ENCODE measurements around the gene SCN4B. TPM values are rescaled to one million over a fixed set of nuclear protein-coding genes. Genes with fewer than 3 reads are reported as not detected.

Gene SCN4B
- total and polyA plus RNA-seq, 2 donors (not counting 3 experiments of a cell fraction or from before 2014, with no cell fraction given), result 0.06 to 0.13 TPM

- Histone ChIP-seq H3K36me3 (ENCODE audit: control insufficient read depth in 2 of 2, extremely low read depth in 1 of 2, insufficient read depth in 2 of 2, low read length in 2 of 2) (no peaks in the 10 kb centered on the region), H3K4me3 (replicated peaks in 1 of 3; ENCODE audit: insufficient read depth in 1 of 3, low read depth in 1 of 3, low read length in 3 of 3) (no peak overlapping the region), H3K27me3 (ENCODE audit: control insufficient read depth in 2 of 2, insufficient read depth in 2 of 2, low read length in 2 of 2) (peaks cover 0 to 3% of the 10 kb centered on the region in 2 experiments), H2AFZ (ENCODE audit: low read depth, low read length) (no peak overlapping the region), H3K9me3 (replicated peaks; ENCODE audit: control insufficient read depth, insufficient read depth, low read length) (no peaks in the 10 kb centered on the region), H4K20me1 (replicated peaks; ENCODE audit: control insufficient read depth, extremely low read depth, insufficient read depth, low read length) (no peaks in the 10 kb centered on the region), H3K4me2 (ENCODE audit: insufficient read depth, low read length) (no peak overlapping the region), H3K9ac (replicated peaks; ENCODE audit: extremely low read depth, insufficient read depth, low read length) (no peak overlapping the region), H3K9me1 (replicated peaks; ENCODE audit: control insufficient read depth, extremely low read depth, insufficient read depth, low read length) (no peaks in the 10 kb centered on the region), H3K27ac (ENCODE audit: insufficient read depth, low read depth, low read length) (no peak overlapping the region), H3K4me1 (ENCODE audit: control insufficient read depth, extremely low read depth, insufficient read depth, low read length) (no peaks in the 10 kb centered on the region), H3K79me2 (ENCODE audit: control insufficient read depth, insufficient read depth, low read length) (no peaks in the 10 kb centered on the region)
- intact Hi-C loops (cut with micrococcal nuclease), result no loop called here
- dilution Hi-C loops (cut with MboI; ENCODE audit: extremely low pct_ligation_motif_present, low sequenced_read_pairs), result no loop called here
- no peak for FAIRE-seq
- no TSS peak for BruUV-seq (replicated peaks)
- no peak for DNase-seq (ENCODE audit: low read depth, low spot score)
- no peak for TF ChIP-seq CTCF (IDR thresholded peaks at IDR 0.05; ENCODE audit: extremely low read depth in 1 of 2, insufficient read depth in 1 of 2, low read depth in 1 of 2, low read length in 2 of 2)
- TF ChIP-seq EZH2 (IDR thresholded peaks at IDR 0.05; ENCODE audit: borderline replicate concordance, low read depth, low read length, severe bottlenecking), result no peak
- no peak for TF ChIP-seq FOS (IDR thresholded peaks at IDR 0.05; ENCODE audit: borderline replicate concordance, insufficient read depth, low read length)
- TF ChIP-seq, protein P1, sequence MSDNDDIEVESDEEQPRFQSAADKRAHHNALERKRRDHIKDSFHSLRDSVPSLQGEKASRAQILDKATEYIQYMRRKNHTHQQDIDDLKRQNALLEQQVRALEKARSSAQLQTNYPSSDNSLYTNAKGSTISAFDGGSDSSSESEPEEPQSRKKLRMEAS (IDR thresholded peaks at IDR 0.05; ENCODE audit: insufficient read depth, insufficient read length), result no peak
- TF ChIP-seq GATA2 (IDR thresholded peaks at IDR 0.05; ENCODE audit: insufficient read depth, insufficient read length, low read depth, low read length), result no peak
- no peak for TF ChIP-seq POLR2AphosphoS5 (IDR thresholded peaks at IDR 0.05; ENCODE audit: insufficient read depth, low read depth, low read length)
- no peak for TF ChIP-seq MYC (IDR thresholded peaks at IDR 0.05; ENCODE audit: low read depth, low read length)
- TF ChIP-seq JUN (IDR thresholded peaks at IDR 0.05; ENCODE audit: borderline replicate concordance, insufficient read depth, insufficient read length, low read depth), result no peak
- TF ChIP-seq POLR2A (IDR thresholded peaks at IDR 0.05; ENCODE audit: low read depth, low read length), result no peak
- POLR2A ChIA-PET, result no interaction called here
- CTCF ChIA-PET, result no interaction called here
Observed at GRCh38 chr11:118111019-118111743, 41.4 kb downstream of the SCN4B start.
